Transverse colon (tissue), 4 donors: Measurements from ENCODE around the gene DOCK8. TPM values are rescaled to one million over a fixed set of nuclear protein-coding genes. Genes with fewer than 3 reads are reported as not detected.
"Not testable (repeated sequence)": the region's sequence is repeated elsewhere in the genome, so short reads cannot be mapped to it uniquely, and the experiment has no call there.

Source experiments
- DNase-seq: peaks from one replicate; pipeline ENCODE4 v3.0.0-alpha.2; 2019
- H3K27ac ChIP-seq, 4 donors: fragments of 200-600 bp; sonication (generic); 2 replicates each; pipeline ENCODE4 v1.5.1; 2016 to 2018; ENCODE audit warnings: inconsistent platforms in 4 of 4
- H3K27me3 ChIP-seq: fragments of 200-600 bp; sonication (generic); 2 replicates; pipeline ENCODE4 v1.5.1; 2017; ENCODE audit warnings: inconsistent platforms
- H3K36me3 ChIP-seq, 4 donors: fragments of 200-600 bp; sonication (generic); 2 replicates each; pipeline ENCODE4 v1.5.1; 2017 to 2019; ENCODE audit warnings: inconsistent platforms in 4 of 4
- H3K4me1 ChIP-seq, 4 donors: fragments of 200-600 bp; sonication (generic); 2 replicates each; pipeline ENCODE4 v1.5.1; 2017 to 2020; ENCODE audit warnings: inconsistent platforms in 4 of 4
- H3K4me3 ChIP-seq, 4 donors: fragments of 200-600 bp; sonication (generic); 1 replicate in 1 of 4; 2 replicates in 3 of 4; pipeline versions ENCODE4 v1.5.1 to v1.6.1; 2017 to 2019; ENCODE audit warnings: inconsistent platforms in 4 of 4
- H3K9me3 ChIP-seq, 2 donors: fragments of 200-600 bp; sonication (generic); 2 replicates each; pipeline ENCODE4 v1.5.1; 2017 to 2019; ENCODE audit warnings: inconsistent platforms in 2 of 2
- EP300 ChIP-seq: sonication (generic); formaldehyde crosslinking; IDR thresholded peaks from one replicate; pipeline ENCODE4 v1.6.1; 2017; ENCODE audit warnings: antibody characterized with exemption, low read depth
- POLR2A ChIP-seq: fragments of 450-650 bp; IDR thresholded peaks from one replicate; pipeline ENCODE4 v1.6.1; 2016; ENCODE audit warnings: antibody characterized with exemption, mild to moderate bottlenecking, moderate library complexity
- POLR2AphosphoS5 ChIP-seq, 3 donors: sonication (generic); formaldehyde crosslinking; IDR thresholded peaks; one replicate each; pipeline ENCODE4 v1.6.1; 2016; ENCODE audit warnings: antibody characterized with exemption in 3 of 3
- WGBS, 2 donors: methylation state at CpG; one replicate each; pipeline ENCODE4 v1.1.5; 2018; ENCODE audit warnings: low coverage in 1 of 2; 5-methylcytosine and 5-hydroxymethylcytosine counted together
- in situ Hi-C, 4 donors: fragments of 200-750 bp; cut with MboI; loops; one replicate each; pipeline versions ENCODE4 v1.15.0 to v1.15.1; 2017; ENCODE audit warnings: low sequenced_read_pairs in 3 of 4, low pct_ligation_motif_present in 1 of 4, low pct_unique_long_range_greater_than_20kb in 1 of 4
- intact Hi-C: fragments of 100-400 bp; cut with DNase I; formaldehyde crosslinking; loops from one replicate; pipeline ENCODE4 v1.15.1; 2023; ENCODE audit warnings: low total_unique reads
- total RNA-seq, 4 donors: library from RNA; depleted of rRNA; stranded (reverse); fragments of >200 nt; gene quantifications; one replicate each; pipeline ENCODE4 v1.1.0, GENCODE V29; 2016
- TF ChIP-seq, protein P1 (sequence below), 5 experiments: fragments of 200-600 bp in 3 of 5; fragments of 450-650 bp in 2 of 5; sonication (generic) in 3 of 5; IDR thresholded peaks; 1 replicate in 2 of 5; 2 replicates in 3 of 5; pipeline ENCODE4 v1.5.1; 2016 to 2017; ENCODE audit warnings: antibody characterized with exemption in 5 of 5, inconsistent platforms in 3 of 5, mild to moderate bottlenecking in 2 of 5, moderate library complexity in 1 of 5

DOCK8 gene
- total RNA-seq, 4 donors from 2014 or later: 11.2 to 59.5 (median 14.7) TPM

DNA sequence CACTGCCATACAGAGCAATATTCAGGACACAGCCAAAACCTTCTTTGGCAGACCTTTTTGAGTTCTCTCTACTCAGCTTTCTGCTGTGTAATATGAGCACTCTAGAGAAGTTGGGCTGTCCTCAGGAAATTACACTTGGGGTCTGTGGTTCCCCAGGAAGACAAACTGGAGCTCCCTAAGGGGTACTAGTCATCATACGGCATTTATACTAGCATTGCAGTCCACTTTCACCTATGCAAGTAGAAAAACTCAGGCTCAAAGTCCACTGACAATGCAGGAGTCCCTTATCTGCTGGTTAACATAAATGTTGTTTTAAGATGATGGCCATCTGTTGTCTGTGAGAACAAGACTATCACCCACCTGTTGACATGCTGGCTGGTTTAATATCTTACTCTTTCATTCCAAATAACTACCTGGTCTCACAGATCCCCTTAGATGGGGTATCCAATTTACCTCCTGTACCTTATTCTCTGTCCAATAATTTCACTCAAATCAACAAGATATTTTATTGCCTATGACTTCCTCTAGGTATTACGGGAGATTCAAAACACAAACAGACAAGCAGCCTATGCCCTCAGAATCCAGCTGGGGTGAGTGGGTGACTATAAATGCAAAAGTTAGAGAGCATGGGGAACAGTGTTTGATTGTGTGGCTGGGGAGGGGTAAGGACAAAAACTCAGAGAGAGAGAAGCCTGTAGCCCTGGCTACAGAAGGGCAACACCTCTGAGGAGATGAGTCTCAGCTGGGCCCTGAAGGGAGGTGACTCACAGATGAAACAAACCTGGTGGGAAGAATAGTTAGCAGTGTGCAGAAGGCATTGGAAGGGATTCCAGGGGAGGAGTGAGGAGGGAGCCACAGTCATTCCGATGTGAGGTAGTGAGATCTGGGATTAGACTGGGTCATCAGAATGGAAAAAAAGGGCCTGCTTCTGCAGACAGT, 10.2 kb downstream of the DOCK8 start:
- intact Hi-C loops: no loop called here
- no peaks in the 10 kb centered on the region for H3K27me3 ChIP-seq
- H3K27ac ChIP-seq: peak overlapping the region; percentile 25 to 55 (median 42)
- peaks cover 0 to 36% (median 3%) of the 10 kb centered on the region in 4 donors for H3K4me1 ChIP-seq
- TF ChIP-seq POLR2AphosphoS5 (IDR thresholded peaks at IDR 0.05) (no peak), POLR2A (no peak), EP300 (no peak)
- TF ChIP-seq, protein P1, sequence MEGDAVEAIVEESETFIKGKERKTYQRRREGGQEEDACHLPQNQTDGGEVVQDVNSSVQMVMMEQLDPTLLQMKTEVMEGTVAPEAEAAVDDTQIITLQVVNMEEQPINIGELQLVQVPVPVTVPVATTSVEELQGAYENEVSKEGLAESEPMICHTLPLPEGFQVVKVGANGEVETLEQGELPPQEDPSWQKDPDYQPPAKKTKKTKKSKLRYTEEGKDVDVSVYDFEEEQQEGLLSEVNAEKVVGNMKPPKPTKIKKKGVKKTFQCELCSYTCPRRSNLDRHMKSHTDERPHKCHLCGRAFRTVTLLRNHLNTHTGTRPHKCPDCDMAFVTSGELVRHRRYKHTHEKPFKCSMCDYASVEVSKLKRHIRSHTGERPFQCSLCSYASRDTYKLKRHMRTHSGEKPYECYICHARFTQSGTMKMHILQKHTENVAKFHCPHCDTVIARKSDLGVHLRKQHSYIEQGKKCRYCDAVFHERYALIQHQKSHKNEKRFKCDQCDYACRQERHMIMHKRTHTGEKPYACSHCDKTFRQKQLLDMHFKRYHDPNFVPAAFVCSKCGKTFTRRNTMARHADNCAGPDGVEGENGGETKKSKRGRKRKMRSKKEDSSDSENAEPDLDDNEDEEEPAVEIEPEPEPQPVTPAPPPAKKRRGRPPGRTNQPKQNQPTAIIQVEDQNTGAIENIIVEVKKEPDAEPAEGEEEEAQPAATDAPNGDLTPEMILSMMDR (IDR thresholded peaks at IDR 0.05): no peak
- no peak for DNase-seq
- H3K4me3 ChIP-seq: no peak overlapping the region
- H3K9me3 ChIP-seq: no peaks in the 10 kb centered on the region
- H3K36me3 ChIP-seq: no peaks in the 10 kb centered on the region
- 43 to 60% methylated on average over 2 to 3 of the region's 3 CpGs for WGBS, 2 donors
- in situ Hi-C loops: no loop called here

DNA sequence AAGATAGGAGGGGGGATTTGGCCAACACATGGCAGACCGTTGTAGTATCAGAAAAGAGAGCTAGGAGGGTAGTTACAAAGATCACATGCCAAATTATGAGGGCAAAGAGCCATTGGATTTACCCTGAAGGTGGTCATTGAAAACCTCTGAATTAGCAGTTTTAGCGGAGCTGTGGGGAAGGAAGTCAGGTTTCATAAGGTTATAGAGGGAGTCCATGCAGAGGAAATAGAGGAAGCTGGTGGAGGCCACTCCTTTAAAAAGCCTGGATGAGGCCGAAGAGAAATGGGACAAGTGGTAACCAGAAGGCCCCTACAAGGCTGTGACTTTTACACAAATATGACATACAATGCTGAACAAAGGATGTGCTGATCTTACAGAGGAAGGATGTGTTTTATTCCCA, 13.2 kb downstream of the DOCK8 start:
- no peak overlapping the region for H3K4me3 ChIP-seq
- DNase-seq: no peak
- 74 to 86% methylated on average over 3 of the region's 3 CpGs for WGBS, 2 donors
- H3K27ac ChIP-seq: no peak overlapping the region
- peaks cover 0 to 24% (median 0%) of the 10 kb centered on the region in 4 donors for H3K4me1 ChIP-seq
- no peaks in the 10 kb centered on the region for H3K9me3 ChIP-seq
- H3K27me3 ChIP-seq: no peaks in the 10 kb centered on the region
- TF ChIP-seq, protein P1 (IDR thresholded peaks at IDR 0.05): no peak
- TF ChIP-seq POLR2A: no peak
- TF ChIP-seq EP300: no peak
- intact Hi-C loops: no loop called here
- H3K36me3 ChIP-seq: no peaks in the 10 kb centered on the region
- in situ Hi-C loops: no loop called here

DNA sequence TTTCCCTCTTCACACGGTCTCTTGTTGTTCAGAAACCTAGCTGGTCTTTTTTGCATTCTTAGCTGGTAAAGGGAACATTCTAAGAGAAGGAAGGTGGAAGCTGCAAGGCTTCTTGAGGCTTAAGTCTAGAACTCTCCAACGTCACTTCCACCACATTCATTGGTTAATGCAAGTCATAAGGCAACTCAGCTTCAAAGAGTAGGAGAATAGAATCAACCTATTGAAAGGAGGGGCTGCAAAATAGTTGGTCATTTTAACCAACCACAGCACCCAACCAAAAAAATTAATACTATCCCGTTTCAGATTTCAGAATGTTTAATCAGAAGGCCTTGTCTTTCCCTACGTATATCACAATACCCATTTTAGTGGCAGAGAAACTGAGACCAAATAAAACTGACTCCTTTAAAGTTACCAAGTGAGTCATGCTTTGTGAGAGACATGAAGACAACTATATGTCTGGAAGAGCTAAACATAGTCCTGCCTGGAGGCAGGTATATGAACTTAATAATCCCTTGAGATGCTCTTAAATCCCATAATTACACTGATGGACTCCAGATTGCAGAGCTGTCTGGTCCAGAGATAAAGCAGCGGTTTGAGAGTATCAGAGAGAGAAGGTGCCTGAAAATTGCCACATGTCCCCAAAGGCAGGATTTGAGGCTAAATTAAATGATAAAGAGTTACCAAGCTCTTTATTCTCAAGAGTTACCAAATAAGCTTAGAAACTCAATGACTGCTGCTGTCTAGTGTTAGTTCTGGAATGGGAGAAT, 14.4 kb downstream of the DOCK8 start:
- no peak for DNase-seq
- Histone ChIP-seq H3K36me3 (no peaks in the 10 kb centered on the region), H3K9me3 (no peaks in the 10 kb centered on the region), H3K27ac (no peak overlapping the region), H3K27me3 (no peaks in the 10 kb centered on the region), H3K4me1 (peaks cover 0 to 12% (median 0%) of the 10 kb centered on the region in 4 donors), H3K4me3 (no peak overlapping the region)
- TF ChIP-seq EP300 (no peak), POLR2AphosphoS5 (IDR thresholded peaks at IDR 0.05) (no peak), POLR2A (no peak)
- TF ChIP-seq, protein P1 (IDR thresholded peaks at IDR 0.05): no peak
- in situ Hi-C loops (no loop called here), intact Hi-C loops (no loop called here)
- WGBS, 2 donors: 71 to 83% methylated on average over 4 to 5 of the region's 5 CpGs

DNA sequence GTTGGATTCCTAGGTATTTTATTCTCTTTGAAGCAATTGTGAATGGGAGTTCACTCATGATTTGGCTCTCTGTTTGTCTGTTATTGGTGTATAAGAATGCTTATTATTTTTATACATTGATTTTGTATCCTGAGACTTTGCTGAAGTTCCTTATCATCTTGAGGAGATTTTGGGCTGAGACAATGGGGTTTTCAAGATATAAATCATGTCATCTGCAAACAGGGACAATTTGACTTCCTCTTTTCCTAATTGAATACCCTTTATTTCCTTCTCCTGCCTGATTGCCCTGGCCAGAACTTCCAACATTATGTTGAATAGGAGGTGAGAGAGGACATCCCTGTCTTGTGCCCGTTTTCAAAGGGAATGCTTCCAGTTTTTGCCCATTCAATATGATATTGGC, 17.0 kb downstream of the DOCK8 start:
- H3K4me1 ChIP-seq, H3K27ac ChIP-seq, intact Hi-C loops, in situ Hi-C loops, H3K27me3 ChIP-seq, H3K4me3 ChIP-seq, DNase-seq, H3K9me3 ChIP-seq, H3K36me3 ChIP-seq: not testable (repeated sequence)
- 71 to 88% methylated on average over 1 of the region's 1 CpG for WGBS, 2 donors

DNA sequence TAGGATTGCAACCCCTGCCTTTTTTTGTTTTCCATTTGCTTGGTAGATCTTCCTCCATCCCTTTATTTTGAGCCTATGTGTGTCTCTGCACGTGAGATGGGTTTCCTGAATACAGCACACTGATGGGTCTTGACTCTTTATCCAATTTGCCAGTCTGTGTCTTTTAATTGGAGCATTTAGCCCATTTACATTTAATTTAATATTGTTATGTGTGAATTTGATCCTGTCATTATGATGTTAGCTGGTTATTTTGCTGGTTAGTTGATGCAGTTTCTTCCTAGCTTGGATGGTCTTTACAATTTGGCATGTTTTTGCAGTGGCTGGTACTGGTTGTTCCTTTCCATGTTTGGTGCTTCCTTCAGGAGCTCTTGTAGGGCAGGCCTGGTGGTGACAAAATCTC, 19.0 kb downstream of the DOCK8 start:
- in situ Hi-C loops: not testable (repeated sequence)

More for the DNA sequence above, 19.0 kb downstream of the DOCK8 start:
- H3K27ac ChIP-seq, intact Hi-C loops, H3K27me3 ChIP-seq, H3K4me1 ChIP-seq, H3K4me3 ChIP-seq, DNase-seq, H3K9me3 ChIP-seq, H3K36me3 ChIP-seq: not testable (repeated sequence)
- 83% methylated on average over 1 of the region's 1 CpG; no CpG with 5 or more reads in 1 of the 2 donors for WGBS, 2 donors
